Type B pancreatic cell (in vitro differentiated cells): ENCODE results near the gene RUNX2. TPM values are rescaled to one million over a fixed set of nuclear protein-coding genes. Genes with fewer than 3 reads are reported as not detected.

Experiments
- DNase-seq: peaks from one replicate; pipeline ENCODE4 v3.0.0; 2021; ENCODE audit warnings: mixed read lengths; ENCODE audit not compliant: unreplicated experiment; ENCODE audit errors: extremely low spot score
- H3K27ac Mint-ChIP-seq: 2 replicates; pipeline ENCODE4 v1.8.0; 2021; ENCODE audit warnings: mild to moderate bottlenecking, mixed read lengths
- H3K27me3 Mint-ChIP-seq: 2 replicates; pipeline ENCODE4 v1.8.0; 2021; ENCODE audit warnings: mixed read lengths
- H3K36me3 Mint-ChIP-seq: 2 replicates; pipeline ENCODE4 v1.8.0; 2021; ENCODE audit warnings: mixed read lengths
- H3K4me1 Mint-ChIP-seq: one replicate; pipeline ENCODE4 v1.8.0; 2021; ENCODE audit warnings: mixed read lengths; ENCODE audit not compliant: unreplicated experiment
- H3K4me3 Mint-ChIP-seq: 2 replicates; pipeline ENCODE4 v1.8.0; 2021; ENCODE audit warnings: mild to moderate bottlenecking, mixed read lengths
- H3K9me3 Mint-ChIP-seq: 2 replicates; pipeline ENCODE4 v1.8.0; 2021; ENCODE audit warnings: mixed read lengths
- total RNA-seq: library from RNA; stranded (reverse); gene quantifications from 2 replicates; pipeline ENCODE4 v1.2.1, GENCODE V29; 2021; ENCODE audit warnings: low replicate concordance
- TF ChIP-seq, protein P1 (sequence below): fragments of 200-600 bp; sonication (generic); conservative IDR thresholded peaks from 2 replicates; pipeline ENCODE4 v1.5.0; 2021; ENCODE audit warnings: antibody characterized with exemption, mild to moderate bottlenecking

Gene RUNX2
- total RNA-seq, 1 donor from 2014 or later: 6.0 TPM

GRCh38 chr6:45663251-45664221, 335.4 kb downstream of the RUNX2 start:
- peaks cover 19% of the 10 kb centered on the region for H3K4me1 Mint-ChIP-seq
- H3K9me3 Mint-ChIP-seq: no peaks in the 10 kb centered on the region
- H3K36me3 Mint-ChIP-seq: no peaks in the 10 kb centered on the region
- TF ChIP-seq, protein P1, sequence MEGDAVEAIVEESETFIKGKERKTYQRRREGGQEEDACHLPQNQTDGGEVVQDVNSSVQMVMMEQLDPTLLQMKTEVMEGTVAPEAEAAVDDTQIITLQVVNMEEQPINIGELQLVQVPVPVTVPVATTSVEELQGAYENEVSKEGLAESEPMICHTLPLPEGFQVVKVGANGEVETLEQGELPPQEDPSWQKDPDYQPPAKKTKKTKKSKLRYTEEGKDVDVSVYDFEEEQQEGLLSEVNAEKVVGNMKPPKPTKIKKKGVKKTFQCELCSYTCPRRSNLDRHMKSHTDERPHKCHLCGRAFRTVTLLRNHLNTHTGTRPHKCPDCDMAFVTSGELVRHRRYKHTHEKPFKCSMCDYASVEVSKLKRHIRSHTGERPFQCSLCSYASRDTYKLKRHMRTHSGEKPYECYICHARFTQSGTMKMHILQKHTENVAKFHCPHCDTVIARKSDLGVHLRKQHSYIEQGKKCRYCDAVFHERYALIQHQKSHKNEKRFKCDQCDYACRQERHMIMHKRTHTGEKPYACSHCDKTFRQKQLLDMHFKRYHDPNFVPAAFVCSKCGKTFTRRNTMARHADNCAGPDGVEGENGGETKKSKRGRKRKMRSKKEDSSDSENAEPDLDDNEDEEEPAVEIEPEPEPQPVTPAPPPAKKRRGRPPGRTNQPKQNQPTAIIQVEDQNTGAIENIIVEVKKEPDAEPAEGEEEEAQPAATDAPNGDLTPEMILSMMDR: peak; percentile 55
- peaks cover 80% of the 10 kb centered on the region for H3K27me3 Mint-ChIP-seq
- DNase-seq: peak; percentile 75
- no peak overlapping the region for H3K27ac Mint-ChIP-seq
- peak overlapping the region; percentile 78 for H3K4me3 Mint-ChIP-seq

GRCh38 chr6:45664707-45665106, 336.6 kb downstream of the RUNX2 start:
- no peak for DNase-seq
- H3K27ac Mint-ChIP-seq: no peak overlapping the region
- H3K4me3 Mint-ChIP-seq: no peak overlapping the region
- peaks cover 19% of the 10 kb centered on the region for H3K4me1 Mint-ChIP-seq
- H3K36me3 Mint-ChIP-seq: no peaks in the 10 kb centered on the region
- no peaks in the 10 kb centered on the region for H3K9me3 Mint-ChIP-seq
- H3K27me3 Mint-ChIP-seq: peaks cover 72% of the 10 kb centered on the region
- TF ChIP-seq, protein P1: no peak

- H3K27me3 Mint-ChIP-seq: peaks cover 64% of the 10 kb centered on the region
- no peaks in the 10 kb centered on the region for H3K9me3 Mint-ChIP-seq
- H3K4me3 Mint-ChIP-seq: no peak overlapping the region
- peaks cover 19% of the 10 kb centered on the region for H3K4me1 Mint-ChIP-seq
- no peak for DNase-seq
- TF ChIP-seq, protein P1: no peak
- H3K36me3 Mint-ChIP-seq: no peaks in the 10 kb centered on the region
- no peak overlapping the region for H3K27ac Mint-ChIP-seq
These were observed 337.7 kb downstream of the RUNX2 start for GRCh38 chr6:45665859-45666258.

DNA sequence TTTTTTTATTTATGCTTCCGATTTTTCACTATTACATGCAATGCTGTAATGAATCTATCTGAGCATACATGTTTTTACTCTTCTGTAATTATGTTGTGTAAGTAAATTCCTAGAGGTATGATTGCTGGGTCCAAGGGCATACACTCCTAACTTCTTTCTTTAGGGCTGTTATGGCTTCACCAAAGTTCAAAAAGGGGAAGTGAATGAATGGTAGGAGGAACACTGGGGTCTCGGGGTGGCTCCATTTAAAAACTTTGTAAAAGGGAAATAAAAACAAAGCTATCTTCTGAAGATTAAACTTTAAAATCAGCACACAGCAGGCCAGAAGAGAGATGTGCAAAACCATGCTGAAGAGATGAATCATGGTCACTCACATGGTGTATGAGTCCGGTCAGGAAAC, 338.7 kb downstream of the RUNX2 start:
- Mint-ChIP-seq H3K4me1 (peaks cover 19% of the 10 kb centered on the region), H3K27me3 (peaks cover 54% of the 10 kb centered on the region), H3K9me3 (no peaks in the 10 kb centered on the region), H3K27ac (no peak overlapping the region), H3K36me3 (no peaks in the 10 kb centered on the region), H3K4me3 (no peak overlapping the region)
- DNase-seq: no peak
- TF ChIP-seq, protein P1: no peak

DNA sequence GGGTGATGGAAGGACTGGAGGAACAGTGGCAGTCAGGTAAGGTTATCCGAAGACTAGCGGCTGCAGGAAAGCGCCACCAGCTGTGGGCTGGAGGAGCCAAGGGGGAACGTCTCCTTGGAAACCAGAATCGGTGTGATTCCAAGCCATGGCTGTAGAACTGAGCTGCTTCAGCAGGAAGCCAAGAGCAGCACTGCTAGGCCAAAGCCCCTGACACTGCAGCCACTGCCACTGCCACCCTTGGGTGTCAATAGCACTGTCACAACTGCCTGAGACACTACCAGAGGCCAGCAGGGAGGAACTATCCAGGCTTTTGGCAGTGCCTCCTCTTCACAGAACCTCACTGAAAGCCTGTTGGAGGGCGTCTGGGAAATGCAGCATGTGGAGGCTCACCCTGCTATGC, 339.2 kb downstream of the RUNX2 start:
- no peaks in the 10 kb centered on the region for H3K36me3 Mint-ChIP-seq

More for the DNA sequence above, 339.2 kb downstream of the RUNX2 start:
- DNase-seq: no peak
- TF ChIP-seq, protein P1: no peak
- Mint-ChIP-seq H3K9me3 (no peaks in the 10 kb centered on the region), H3K4me3 (no peak overlapping the region), H3K27ac (no peak overlapping the region), H3K4me1 (peaks cover 19% of the 10 kb centered on the region), H3K27me3 (peaks cover 49% of the 10 kb centered on the region)
